GM12874 (cell line): ENCODE data around the gene UBR4.

Experiments
- CTCF ChIP-seq: IDR thresholded peaks from 2 replicates; pipeline ENCODE4 v1.5.1; 2011; ENCODE audit warnings: low read depth, mild to moderate bottlenecking, control low read depth, low read length, moderate library complexity; ENCODE audit not compliant: insufficient read depth

UBR4 gene

DNA sequence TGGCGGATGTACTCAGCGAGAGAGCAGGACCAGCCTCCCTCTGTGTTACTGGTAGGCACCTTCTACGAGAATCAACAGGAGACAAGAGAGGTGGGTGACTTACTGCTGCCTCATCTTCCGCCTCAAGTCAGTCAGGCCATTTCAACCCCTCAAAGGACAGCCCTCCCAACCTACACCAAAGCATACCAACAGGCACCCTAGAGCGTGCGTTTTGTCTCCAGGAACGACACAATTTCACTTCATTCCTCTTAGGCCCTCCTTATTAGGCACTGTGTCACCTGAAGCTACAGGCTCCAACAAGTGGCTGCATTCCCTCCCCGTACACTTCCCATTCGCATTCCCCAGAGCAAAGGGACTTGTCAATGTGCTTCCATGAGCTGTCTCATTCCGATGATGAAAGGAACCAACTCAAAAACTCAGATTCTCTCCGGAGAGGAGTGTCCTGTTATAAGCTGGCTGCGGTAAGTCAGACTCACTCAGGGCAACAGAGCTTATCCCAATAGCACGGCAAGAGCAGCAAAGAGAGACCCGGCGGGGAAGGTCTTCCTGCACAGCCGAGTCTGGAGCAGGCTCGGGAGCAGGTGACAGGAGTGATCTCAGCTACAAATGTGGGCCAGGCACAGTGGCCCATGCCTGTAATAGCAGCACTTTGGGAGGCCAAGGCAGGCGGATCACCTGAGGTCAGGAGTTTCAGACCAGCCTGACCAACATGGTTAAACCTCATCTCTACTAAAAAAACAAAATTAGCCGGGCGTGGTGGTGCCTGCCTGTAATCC is 133.0 kb downstream of the UBR4 start:
- no peak for TF ChIP-seq CTCF

- TF ChIP-seq CTCF, result no peak
These were observed 135.0 kb downstream of the UBR4 start for GRCh38 chr1:19074902-19075721.

- no peak for TF ChIP-seq CTCF
These were observed 135.6 kb downstream of the UBR4 start for GRCh38 chr1:19074361-19074901.

DNA sequence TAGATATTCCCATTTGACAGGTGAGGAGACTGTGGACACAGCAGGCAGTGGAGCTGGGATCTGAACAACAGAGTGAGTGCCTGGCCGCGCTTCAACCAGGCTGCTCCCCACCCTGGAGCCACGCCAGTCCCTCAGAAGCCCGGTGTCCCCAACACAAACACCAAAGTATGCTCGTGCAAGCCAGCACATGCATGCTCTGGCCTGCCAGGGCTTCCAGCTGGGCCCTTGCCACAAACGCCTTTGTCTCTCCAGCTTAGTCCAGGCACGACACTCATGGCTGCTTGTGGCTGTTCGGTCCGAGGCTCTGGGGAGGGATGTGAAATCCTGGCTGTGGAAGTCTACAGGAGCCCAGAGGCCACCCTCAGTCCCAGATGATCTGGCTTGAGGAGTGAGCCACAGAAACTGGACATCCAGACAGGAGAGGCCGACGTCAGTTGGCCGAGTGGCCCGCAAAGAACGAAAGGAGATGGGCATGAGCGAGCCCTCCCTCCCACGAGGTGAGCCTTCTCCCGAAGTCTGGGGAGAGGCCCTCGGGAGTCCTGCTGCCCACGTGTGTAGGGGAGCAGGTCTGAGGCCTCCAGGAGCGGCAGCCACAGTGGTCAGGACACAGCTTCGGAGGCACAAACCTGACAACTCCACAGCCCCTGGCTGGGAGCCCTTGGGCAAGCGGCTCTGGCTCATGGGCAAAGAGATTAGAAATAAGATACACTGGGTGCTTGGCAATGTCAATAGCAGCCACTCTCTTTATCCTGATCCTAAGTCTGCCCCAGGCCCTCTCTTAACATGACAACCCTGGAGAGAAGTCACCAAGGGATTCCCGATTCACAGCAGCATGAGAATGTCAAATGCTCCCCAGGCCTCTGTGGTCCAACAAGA is 136.5 kb downstream of the UBR4 start:
- TF ChIP-seq CTCF, result no peak

DNA sequence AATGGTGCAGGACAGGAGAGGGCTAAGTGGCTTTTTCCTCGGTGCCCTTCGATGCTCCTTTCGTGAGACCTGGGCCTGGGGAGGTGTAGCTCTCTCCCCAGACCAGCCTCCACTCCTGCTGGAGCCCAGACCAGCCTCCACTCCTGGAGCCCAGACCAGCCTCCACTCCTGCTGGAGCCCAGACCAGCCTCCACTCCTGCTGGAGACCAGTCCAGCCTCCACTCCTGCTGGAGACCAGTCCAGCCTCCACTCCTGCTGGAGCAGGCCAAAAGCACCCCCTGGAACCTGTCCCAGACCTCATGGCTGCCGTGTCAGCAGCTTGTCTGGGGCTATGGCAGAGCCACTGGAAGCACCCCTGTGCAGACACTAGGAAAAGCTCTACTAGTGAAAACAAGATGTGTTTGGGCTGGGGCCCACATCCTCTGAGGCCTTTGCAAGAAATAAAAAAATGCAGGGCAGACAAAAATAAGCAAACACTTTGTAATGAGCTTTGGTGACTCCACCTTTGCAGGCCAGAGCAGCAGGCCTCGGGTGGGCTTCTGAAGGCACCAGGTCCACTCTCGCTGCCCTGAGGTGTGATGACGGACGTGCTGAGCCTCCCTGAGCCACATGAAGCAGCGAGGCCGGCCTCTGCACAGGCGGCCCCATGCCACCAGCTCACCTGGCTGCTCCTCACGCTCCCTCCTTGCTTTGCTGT is 137.6 kb downstream of the UBR4 start:
- no peak for TF ChIP-seq CTCF

DNA sequence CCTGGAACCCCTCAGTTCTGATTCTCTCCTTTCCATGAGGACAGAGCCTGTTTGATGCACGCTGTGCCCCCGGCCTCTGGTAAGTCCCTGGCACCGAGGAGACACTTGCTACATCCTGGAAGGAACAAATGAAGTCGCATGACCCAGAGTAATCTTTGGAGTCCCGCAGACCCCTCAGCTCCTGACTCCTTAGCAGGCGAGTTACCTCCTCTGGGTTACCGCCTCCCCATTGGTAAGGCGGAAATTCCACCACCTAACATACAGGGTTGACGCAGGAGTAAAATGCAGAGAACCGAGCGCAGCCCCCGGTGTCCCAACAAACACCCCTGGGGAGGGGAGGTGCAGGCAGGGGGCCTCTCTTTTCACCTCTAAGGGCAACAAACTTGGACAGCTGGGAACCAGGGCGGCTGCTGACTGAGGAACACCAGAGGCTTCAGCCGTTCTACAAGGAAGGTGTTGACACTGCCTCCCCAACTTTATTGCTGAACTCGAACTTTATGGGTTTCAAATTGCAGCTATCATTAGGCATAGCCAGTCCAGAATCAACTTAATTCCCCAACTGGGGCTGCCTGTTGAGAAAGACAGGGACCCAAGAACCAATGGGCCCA is 138.3 kb downstream of the UBR4 start:
- no peak for TF ChIP-seq CTCF
